RWPE1 (cell line): ENCODE measurements around the gene SHD.
"Not testable (repeated sequence)": the region's sequence is repeated elsewhere in the genome, so short reads cannot be mapped to it uniquely, and the experiment has no call there.

ENCODE experiments used
- CTCF ChIA-PET: fragments of 350-600 bp; sonication (Branson Sonifier 250); formaldehyde crosslinking; extraction: SDS; loops from one replicate; lab custom pipeline; 2021; lab: Yijun Ruan, JAX
- POLR2A ChIA-PET: fragments of 400-600 bp; formaldehyde crosslinking; extraction: SDS; loops from one replicate; lab custom pipeline; 2020; ENCODE audit warnings: antibody characterized with exemption; ENCODE audit not compliant: low non-redundant PET; lab: Yijun Ruan, JAX
- DNase-seq: peaks from one replicate; pipeline ENCODE4 v3.0.0; 2012; ENCODE audit warnings: low spot score
- H3K27ac ChIP-seq: fragments of 450-650 bp; 2 replicates; pipeline ENCODE4 v1.5.1; 2017
- TF ChIP-seq, protein P1 (sequence below): fragments of 450-650 bp; conservative IDR thresholded peaks from 2 replicates; pipeline ENCODE4 v1.5.1; 2017; ENCODE audit warnings: low read depth, mild to moderate bottlenecking

Gene SHD

GRCh38 chr19:4324228-4324627 lies 45.2 kb downstream of the SHD start:
- ChIA-PET POLR2A (no interaction called here), CTCF (interaction anchor here (0.6 to 1.2 kb wide), 2 partner anchors 42 to 50 kb away, joined by 3 read pairs; no protein-coding TSS in a partner anchor)
- TF ChIP-seq, protein P1, sequence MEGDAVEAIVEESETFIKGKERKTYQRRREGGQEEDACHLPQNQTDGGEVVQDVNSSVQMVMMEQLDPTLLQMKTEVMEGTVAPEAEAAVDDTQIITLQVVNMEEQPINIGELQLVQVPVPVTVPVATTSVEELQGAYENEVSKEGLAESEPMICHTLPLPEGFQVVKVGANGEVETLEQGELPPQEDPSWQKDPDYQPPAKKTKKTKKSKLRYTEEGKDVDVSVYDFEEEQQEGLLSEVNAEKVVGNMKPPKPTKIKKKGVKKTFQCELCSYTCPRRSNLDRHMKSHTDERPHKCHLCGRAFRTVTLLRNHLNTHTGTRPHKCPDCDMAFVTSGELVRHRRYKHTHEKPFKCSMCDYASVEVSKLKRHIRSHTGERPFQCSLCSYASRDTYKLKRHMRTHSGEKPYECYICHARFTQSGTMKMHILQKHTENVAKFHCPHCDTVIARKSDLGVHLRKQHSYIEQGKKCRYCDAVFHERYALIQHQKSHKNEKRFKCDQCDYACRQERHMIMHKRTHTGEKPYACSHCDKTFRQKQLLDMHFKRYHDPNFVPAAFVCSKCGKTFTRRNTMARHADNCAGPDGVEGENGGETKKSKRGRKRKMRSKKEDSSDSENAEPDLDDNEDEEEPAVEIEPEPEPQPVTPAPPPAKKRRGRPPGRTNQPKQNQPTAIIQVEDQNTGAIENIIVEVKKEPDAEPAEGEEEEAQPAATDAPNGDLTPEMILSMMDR = no peak
- no peak for DNase-seq
- H3K27ac ChIP-seq = peak overlapping the region; percentile 44

- CTCF ChIA-PET = no interaction called here
- no peak for DNase-seq
- 0 out of 2 replicates have a peak overlapping the region, but pooled peaks have one; percentile 13 for H3K27ac ChIP-seq
- POLR2A ChIA-PET = no interaction called here
- TF ChIP-seq, protein P1 = no peak
Observed at GRCh38 chr19:4326215-4326836, 47.3 kb downstream of the SHD start.

DNA sequence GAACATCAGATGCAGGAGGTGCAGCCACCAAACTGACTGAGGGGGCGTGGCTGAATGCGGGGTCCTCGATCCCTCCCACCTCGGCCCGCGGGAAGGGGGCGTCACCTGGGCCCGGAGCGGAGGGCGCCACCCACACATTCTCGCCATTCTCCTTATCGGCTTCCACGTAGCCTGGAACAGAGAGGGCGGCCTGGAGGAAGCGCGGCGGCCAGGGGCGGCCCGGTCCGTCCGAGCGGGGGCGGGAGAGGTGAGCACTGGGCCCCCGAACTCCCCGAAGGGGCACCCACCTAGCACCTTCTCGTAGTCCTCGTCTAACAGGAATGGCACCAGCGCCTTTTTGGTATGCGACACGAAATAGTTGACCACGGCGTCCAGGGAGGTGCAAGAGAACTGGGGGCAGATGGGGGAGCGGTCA lies 47.8 kb downstream of the SHD start:
- no peak for DNase-seq
- CTCF ChIA-PET = no interaction called here
- TF ChIP-seq, protein P1 = no peak
- 0 out of 2 replicates have a peak overlapping the region, but pooled peaks have one; percentile 13 for H3K27ac ChIP-seq
- POLR2A ChIA-PET = no interaction called here

- POLR2A ChIA-PET = no interaction called here
- H3K27ac ChIP-seq = no peak overlapping the region
- CTCF ChIA-PET = no interaction called here
- DNase-seq = no peak
- TF ChIP-seq, protein P1 = no peak
Observed at GRCh38 chr19:4327252-4327876, 48.3 kb downstream of the SHD start.

- H3K27ac ChIP-seq = no peak overlapping the region
- ChIA-PET POLR2A (no interaction called here), CTCF (no interaction called here)
- TF ChIP-seq, protein P1 = no peak
- DNase-seq = no peak
Observed at GRCh38 chr19:4327877-4328242, 48.8 kb downstream of the SHD start.

DNA sequence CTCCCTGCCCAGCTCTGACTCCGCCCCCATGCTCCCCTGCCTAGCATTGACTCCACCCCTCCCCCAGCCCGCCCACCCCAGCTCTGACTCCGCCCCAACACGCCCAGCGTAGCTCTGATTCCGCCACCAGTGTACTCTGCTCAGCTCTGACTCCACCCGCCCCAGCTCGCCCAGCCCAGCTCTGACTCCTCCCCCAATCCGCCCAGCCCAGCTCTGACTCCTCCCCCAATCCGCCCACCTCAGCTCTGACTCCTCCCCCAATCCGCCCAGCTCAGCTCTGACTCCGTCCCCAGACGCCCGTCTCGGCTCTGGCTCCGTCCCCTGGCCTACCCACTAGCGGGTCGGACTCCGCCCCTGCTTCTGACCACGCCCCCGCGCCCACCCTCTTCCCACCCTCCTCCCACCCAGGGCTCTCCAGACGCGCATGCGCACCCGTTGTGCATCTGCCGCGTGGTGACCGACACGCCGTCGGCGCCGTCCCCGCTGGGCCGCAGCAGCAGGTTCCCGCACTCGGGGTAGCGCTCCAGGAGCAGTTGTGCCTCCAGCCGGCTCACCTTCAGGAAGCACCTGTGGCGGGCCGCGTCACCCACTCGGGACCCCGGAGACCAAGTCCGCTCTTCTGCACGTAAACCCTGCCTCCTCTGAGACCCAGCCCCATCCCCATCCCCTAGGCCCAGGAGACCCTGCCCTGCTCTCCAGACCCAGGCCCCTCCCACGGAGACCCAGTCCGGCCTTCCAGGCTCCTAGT lies 49.4 kb downstream of the SHD start:
- CTCF ChIA-PET = no interaction called here
- no peak for DNase-seq
- TF ChIP-seq, protein P1 = no peak
- no peak overlapping the region for H3K27ac ChIP-seq
- POLR2A ChIA-PET = no interaction called here

DNA sequence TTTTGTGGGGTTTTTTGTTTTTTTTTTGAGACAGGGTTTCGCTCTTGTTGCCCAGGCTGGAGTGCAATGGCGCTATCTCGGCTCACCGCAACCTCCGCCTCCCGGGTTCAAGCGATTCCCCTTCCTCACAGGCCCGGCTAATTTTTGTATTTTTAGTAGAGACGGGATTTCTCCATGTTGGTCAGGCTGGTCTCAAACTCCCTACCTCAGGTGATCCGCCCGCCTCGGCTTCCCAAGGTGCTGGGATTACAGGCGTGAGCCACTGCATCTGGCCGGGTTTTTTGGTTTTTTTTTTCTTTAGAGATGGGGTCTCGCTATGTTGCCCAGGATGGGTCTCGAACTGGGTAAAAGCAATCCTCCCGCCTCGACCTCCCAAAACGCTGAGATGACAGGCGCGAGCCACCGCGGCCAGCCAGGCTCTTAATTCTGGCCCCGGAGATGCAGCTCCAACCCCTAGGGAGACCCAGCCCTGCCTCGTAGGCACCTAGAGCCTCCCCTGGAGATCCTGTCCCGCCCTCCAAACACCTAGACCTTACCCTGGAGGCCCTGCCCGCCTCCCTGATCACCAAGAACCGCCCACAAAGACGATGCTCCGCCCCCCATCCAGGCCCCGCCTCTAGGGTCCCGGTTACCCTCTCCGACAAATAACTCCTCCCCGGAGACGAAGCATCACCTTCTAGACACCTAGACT lies 50.1 kb downstream of the SHD start:
- CTCF ChIA-PET = interaction anchor here (0.6 kb wide), 1 partner anchor 23 kb away, joined by 3 read pairs; no protein-coding TSS in a partner anchor
- POLR2A ChIA-PET, DNase-seq, H3K27ac ChIP-seq: not testable (repeated sequence)
